HEK293T (cell line): ENCODE results near the gene DOK3.

Experiments
- CTCF ChIA-PET: fragments of 350-600 bp; formaldehyde crosslinking; extraction: SDS; loops from one replicate; lab custom pipeline; 2021; ENCODE audit warnings: antibody characterized with exemption, inconsistent platforms; lab: Yijun Ruan, JAX
- POLR2A ChIA-PET: fragments of 350-600 bp; formaldehyde crosslinking; extraction: SDS; loops from one replicate; lab custom pipeline; 2020; ENCODE audit warnings: antibody characterized with exemption, inconsistent platforms; lab: Yijun Ruan, JAX
- DNase-seq: peaks from one replicate; pipeline ENCODE4 v3.0.0; 2012; ENCODE audit warnings: mixed read lengths; ENCODE audit errors: extremely low spot score
- ARNT ChIP-seq: fragments of 450-650 bp; IDR thresholded peaks from 2 replicates; pipeline ENCODE4 v1.6.1; 2017; ENCODE audit warnings: mild to moderate bottlenecking
- BHLHE40 ChIP-seq: fragments of 450-650 bp; IDR thresholded peaks from 2 replicates; pipeline ENCODE4 v1.6.1; 2016; ENCODE audit warnings: mild to moderate bottlenecking, moderate library complexity, borderline replicate concordance
- CTBP1 ChIP-seq: fragments of 450-650 bp; IDR thresholded peaks from 2 replicates; pipeline ENCODE4 v1.6.1; 2016; ENCODE audit warnings: borderline replicate concordance
- ELF4 ChIP-seq: fragments of 450-650 bp; IDR thresholded peaks from 2 replicates; pipeline ENCODE4 v1.6.1; 2017; ENCODE audit warnings: antibody characterized with exemption
- FOXA1 ChIP-seq: fragments of 450-650 bp; IDR thresholded peaks from 2 replicates; pipeline ENCODE4 v1.6.1; 2016; ENCODE audit warnings: mild to moderate bottlenecking
- FOXK2 ChIP-seq: fragments of 450-650 bp; IDR thresholded peaks from 2 replicates; pipeline ENCODE4 v1.6.1; 2016; ENCODE audit warnings: mild to moderate bottlenecking
- FOXM1 ChIP-seq: fragments of 450-650 bp; IDR thresholded peaks from 2 replicates; pipeline ENCODE4 v1.6.1; 2017; ENCODE audit warnings: mild to moderate bottlenecking, borderline replicate concordance
- HDGF ChIP-seq: fragments of 450-650 bp; IDR thresholded peaks from 2 replicates; pipeline ENCODE4 v1.6.1; 2017; ENCODE audit warnings: antibody characterized with exemption, borderline replicate concordance
- L3MBTL2 ChIP-seq: fragments of 450-650 bp; conservative IDR thresholded peaks from 2 replicates; pipeline ENCODE4 v1.6.1; 2016; ENCODE audit warnings: mild to moderate bottlenecking
- LEF1 ChIP-seq: fragments of 450-650 bp; IDR thresholded peaks from 2 replicates; pipeline ENCODE4 v1.6.1; 2017; ENCODE audit warnings: mild to moderate bottlenecking, borderline replicate concordance
- NFRKB ChIP-seq: fragments of 450-650 bp; IDR thresholded peaks from 2 replicates; pipeline ENCODE4 v1.6.1; 2016; ENCODE audit warnings: mild to moderate bottlenecking, moderate library complexity
- SP1 ChIP-seq: fragments of 450-650 bp; IDR thresholded peaks from 2 replicates; pipeline ENCODE4 v1.6.1; 2017
- SUZ12 ChIP-seq: fragments of 450-650 bp; IDR thresholded peaks from 2 replicates; pipeline ENCODE4 v1.6.1; 2016; ENCODE audit warnings: mild to moderate bottlenecking
- TARDBP ChIP-seq: fragments of 450-650 bp; IDR thresholded peaks from 2 replicates; pipeline ENCODE4 v1.6.1; 2016
- ZNF384 ChIP-seq: fragments of 450-650 bp; IDR thresholded peaks from 2 replicates; pipeline ENCODE4 v1.6.1; 2016
- TF ChIP-seq, protein P1 (sequence below): fragments of 450-650 bp; IDR thresholded peaks from 2 replicates; pipeline ENCODE4 v1.6.1; 2016

The DOK3 gene

GRCh38 chr5:177508221-177508611, 1.4 kb downstream of the DOK3 start:
- POLR2A ChIA-PET: interaction anchor here (1.6 kb wide), 1 partner anchor 9 kb away, joined by 3 read pairs; no protein-coding TSS in a partner anchor
- TF ChIP-seq SUZ12 (no peak), L3MBTL2 (no peak), HDGF (no peak), NFRKB (no peak)
- CTCF ChIA-PET: interaction anchor here (0.6 to 1.8 kb wide), 3 partner anchors 11 to 117 kb away, joined by 3 to 4 read pairs (median 3); partner anchors contain the start of gene PDLIM7
- DNase-seq: no peak

- CTCF ChIA-PET: interaction anchor here (0.6 to 1.8 kb wide), 3 partner anchors 10 to 117 kb away, joined by 3 to 4 read pairs (median 3); partner anchors contain the start of gene PDLIM7
- no peak for DNase-seq
- TF ChIP-seq, protein P1, sequence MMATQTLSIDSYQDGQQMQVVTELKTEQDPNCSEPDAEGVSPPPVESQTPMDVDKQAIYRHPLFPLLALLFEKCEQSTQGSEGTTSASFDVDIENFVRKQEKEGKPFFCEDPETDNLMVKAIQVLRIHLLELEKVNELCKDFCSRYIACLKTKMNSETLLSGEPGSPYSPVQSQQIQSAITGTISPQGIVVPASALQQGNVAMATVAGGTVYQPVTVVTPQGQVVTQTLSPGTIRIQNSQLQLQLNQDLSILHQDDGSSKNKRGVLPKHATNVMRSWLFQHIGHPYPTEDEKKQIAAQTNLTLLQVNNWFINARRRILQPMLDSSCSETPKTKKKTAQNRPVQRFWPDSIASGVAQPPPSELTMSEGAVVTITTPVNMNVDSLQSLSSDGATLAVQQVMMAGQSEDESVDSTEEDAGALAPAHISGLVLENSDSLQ: no peak
- no peak for TF ChIP-seq HDGF
- no peak for TF ChIP-seq FOXK2
- no peak for TF ChIP-seq ZNF384
- no peak for TF ChIP-seq ELF4
- POLR2A ChIA-PET: interaction anchor here (1.6 to 1.8 kb wide), 2 partner anchors 8 to 10 kb away, joined by 3 to 8 read pairs; no protein-coding TSS in a partner anchor
Observed at GRCh38 chr5:177507596-177508220, 1.9 kb downstream of the DOK3 start.

DNA sequence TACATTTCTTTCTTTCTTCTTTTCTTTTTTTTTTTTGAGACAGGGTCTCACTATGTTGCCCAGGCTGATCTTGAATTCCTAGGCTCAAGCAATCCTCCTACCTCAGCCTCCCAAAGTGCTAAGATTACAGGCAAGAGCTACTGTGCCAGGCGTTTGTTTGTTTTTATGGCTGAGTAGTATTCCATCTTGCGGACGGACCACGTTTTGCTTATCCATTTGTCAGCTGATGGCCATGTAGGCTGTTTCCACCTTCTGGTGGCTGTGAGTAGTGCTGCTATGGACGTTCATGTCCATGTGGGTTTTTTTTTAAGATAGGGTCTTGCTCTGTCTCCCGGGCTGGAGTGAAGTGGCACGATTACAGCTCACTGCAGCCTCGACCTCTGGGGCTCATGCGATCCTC, 2.5 kb downstream of the DOK3 start:
- no peak for DNase-seq
- CTCF ChIA-PET: interaction anchor here (0.8 to 1.5 kb wide), 3 partner anchors 10 to 50 kb away, joined by 3 to 8 read pairs (median 4); partner anchors contain the start of gene PDLIM7
- POLR2A ChIA-PET: interaction anchor here (1.8 kb wide), 1 partner anchor 9 kb away, joined by 8 read pairs; no protein-coding TSS in a partner anchor
- TF ChIP-seq, protein P1: no peak
- TF ChIP-seq FOXM1: no peak
- TF ChIP-seq LEF1: no peak
- no peak for TF ChIP-seq CTBP1
- no peak for TF ChIP-seq ARNT
- no peak for TF ChIP-seq HDGF
- no peak for TF ChIP-seq TARDBP
- no peak for TF ChIP-seq NFRKB
- no peak for TF ChIP-seq SP1
- TF ChIP-seq FOXA1: no peak
- TF ChIP-seq ELF4: no peak
- TF ChIP-seq ZNF384: no peak
- TF ChIP-seq L3MBTL2: no peak
- no peak for TF ChIP-seq BHLHE40

DNA sequence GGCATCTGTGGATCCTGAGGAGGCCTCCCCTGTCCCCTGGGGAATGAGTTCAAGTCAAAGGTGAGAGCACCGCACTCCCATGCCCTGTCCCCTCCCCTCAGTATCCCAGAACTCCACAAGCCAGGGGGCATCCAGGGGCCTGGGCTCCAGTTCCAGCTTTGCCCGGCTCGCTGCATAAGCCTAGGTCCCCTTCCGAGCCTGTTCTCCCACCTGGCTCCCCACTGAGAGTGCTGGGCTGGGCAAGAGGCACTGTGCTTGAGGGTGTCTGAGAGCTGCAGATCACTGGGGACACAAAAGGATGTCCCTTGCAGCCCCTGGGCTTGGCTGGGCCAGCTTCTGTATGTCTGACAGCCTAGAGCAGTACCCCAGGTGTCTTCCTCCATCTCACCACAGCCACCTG, 4.6 kb downstream of the DOK3 start:
- DNase-seq: no peak
- TF ChIP-seq FOXK2: no peak
- TF ChIP-seq ZNF384: no peak
- no peak for TF ChIP-seq ELF4
- TF ChIP-seq NFRKB: no peak
- no peak for TF ChIP-seq SUZ12
- no peak for TF ChIP-seq BHLHE40
- TF ChIP-seq ARNT: no peak
- TF ChIP-seq HDGF: no peak
- TF ChIP-seq FOXA1: no peak
- TF ChIP-seq L3MBTL2: no peak
- TF ChIP-seq, protein P1: no peak
- TF ChIP-seq CTBP1: no peak
- no peak for TF ChIP-seq LEF1
- no peak for TF ChIP-seq TARDBP
- TF ChIP-seq FOXM1: no peak
- TF ChIP-seq SP1: no peak
- CTCF ChIA-PET: interaction anchor here (0.6 to 0.7 kb wide), 3 partner anchors 79 to 370 kb away, joined by 3 to 4 read pairs (median 4); partner anchors contain the start of gene GRK6
- POLR2A ChIA-PET: interaction anchor here (0.6 to 1.7 kb wide), 2 partner anchors 11 to 76 kb away, joined by 3 to 5 read pairs; no protein-coding TSS in a partner anchor

- ChIA-PET POLR2A (interaction anchor here (1.7 to 2.2 kb wide), 2 partner anchors 11 to 50 kb away, joined by 5 to 8 read pairs; no protein-coding TSS in a partner anchor), CTCF (no interaction called here)
- DNase-seq: no peak
- no peak for TF ChIP-seq ELF4
- no peak for TF ChIP-seq BHLHE40
- no peak for TF ChIP-seq ARNT
- no peak for TF ChIP-seq CTBP1
- TF ChIP-seq SP1: no peak
- TF ChIP-seq ZNF384: no peak
- no peak for TF ChIP-seq FOXM1
- TF ChIP-seq HDGF: no peak
- TF ChIP-seq FOXK2: no peak
- TF ChIP-seq SUZ12: no peak
- TF ChIP-seq, protein P1: no peak
- TF ChIP-seq LEF1: no peak
- no peak for TF ChIP-seq TARDBP
Observed at GRCh38 chr5:177504086-177505056, 5.3 kb downstream of the DOK3 start.
